A673 (cell line): ENCODE results near the gene IGF1.

Experiments
- EZH2 ChIP-seq: fragments of 200-600 bp; sonication (generic); IDR thresholded peaks from 2 replicates; pipeline ENCODE4 v1.6.1; 2017; ENCODE audit warnings: borderline replicate concordance, low read depth, mild to moderate bottlenecking, mixed read lengths, antibody characterized with exemption, low read length; ENCODE audit not compliant: poor library complexity, severe bottlenecking
- TF ChIP-seq, protein P1 (sequence below): fragments of 300-800, 200-600 bp; sonication (generic); conservative IDR thresholded peaks from 2 replicates; pipeline ENCODE4 v1.5.1; 2017; ENCODE audit warnings: low read depth, mild to moderate bottlenecking, antibody characterized with exemption, low read length, moderate library complexity, mixed read lengths

- TF ChIP-seq, protein P1, sequence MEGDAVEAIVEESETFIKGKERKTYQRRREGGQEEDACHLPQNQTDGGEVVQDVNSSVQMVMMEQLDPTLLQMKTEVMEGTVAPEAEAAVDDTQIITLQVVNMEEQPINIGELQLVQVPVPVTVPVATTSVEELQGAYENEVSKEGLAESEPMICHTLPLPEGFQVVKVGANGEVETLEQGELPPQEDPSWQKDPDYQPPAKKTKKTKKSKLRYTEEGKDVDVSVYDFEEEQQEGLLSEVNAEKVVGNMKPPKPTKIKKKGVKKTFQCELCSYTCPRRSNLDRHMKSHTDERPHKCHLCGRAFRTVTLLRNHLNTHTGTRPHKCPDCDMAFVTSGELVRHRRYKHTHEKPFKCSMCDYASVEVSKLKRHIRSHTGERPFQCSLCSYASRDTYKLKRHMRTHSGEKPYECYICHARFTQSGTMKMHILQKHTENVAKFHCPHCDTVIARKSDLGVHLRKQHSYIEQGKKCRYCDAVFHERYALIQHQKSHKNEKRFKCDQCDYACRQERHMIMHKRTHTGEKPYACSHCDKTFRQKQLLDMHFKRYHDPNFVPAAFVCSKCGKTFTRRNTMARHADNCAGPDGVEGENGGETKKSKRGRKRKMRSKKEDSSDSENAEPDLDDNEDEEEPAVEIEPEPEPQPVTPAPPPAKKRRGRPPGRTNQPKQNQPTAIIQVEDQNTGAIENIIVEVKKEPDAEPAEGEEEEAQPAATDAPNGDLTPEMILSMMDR, result no peak
- TF ChIP-seq EZH2, result no peak
These were observed 26.0 kb downstream of the IGF1 start for GRCh38 chr12:102454330-102454729.
